Activated CD8-positive, alpha-beta T cell treated with anti-CD3 and anti-CD28 coated beads, Interleukin-2, amount 10 ng/mL, durations not matched to agents 7 days and 5 days (primary cell): Measurements from ENCODE around the gene EPHA6. TPM values are rescaled to one million over a fixed set of nuclear protein-coding genes. Genes with fewer than 3 reads are reported as not detected.

ENCODE experiments used
- ATAC-seq: fragments of 150-1000 bp; cut with Tn5 transposase; one replicate; pipeline ENCODE4 v1.10.0; 2021; ENCODE audit warnings: moderate library complexity
- CTCF ChIA-PET: fragments of 350-600 bp; sonication (Branson Sonifier 250); formaldehyde crosslinking; loops from one replicate; lab custom pipeline; 2021; ENCODE audit warnings: antibody characterized with exemption; lab: Charles Lee
- POLR2A ChIA-PET: fragments of 350-600 bp; sonication (Branson Sonifier 250); formaldehyde crosslinking; loops from one replicate; lab custom pipeline; 2021; ENCODE audit warnings: antibody characterized with exemption; lab: Charles Lee
- DNase-seq: peaks from one replicate; pipeline ENCODE4 v3.0.0-alpha.2; 2020
- H3K27ac Mint-ChIP-seq: one replicate; pipeline ENCODE4 v1.8.0; 2021; ENCODE audit warnings: mild to moderate bottlenecking, mixed read lengths
- H3K27me3 Mint-ChIP-seq: one replicate; pipeline ENCODE4 v1.8.0; 2021; ENCODE audit warnings: low read depth, mixed read lengths
- H3K36me3 Mint-ChIP-seq: one replicate; pipeline ENCODE4 v1.8.0; 2021; ENCODE audit warnings: low read depth, mixed read lengths
- H3K4me1 Mint-ChIP-seq: one replicate; pipeline ENCODE4 v1.8.0; 2021; ENCODE audit warnings: low read depth, mixed read lengths
- H3K4me3 Mint-ChIP-seq: one replicate; pipeline ENCODE4 v1.8.0; 2021; ENCODE audit warnings: mild to moderate bottlenecking, mixed read lengths
- H3K9me3 Mint-ChIP-seq: one replicate; pipeline ENCODE4 v1.8.0; 2022; ENCODE audit warnings: mixed read lengths; ENCODE audit not compliant: insufficient read depth
- total RNA-seq, 2 experiments: library from RNA; stranded (reverse); gene quantifications; one replicate each; pipeline ENCODE4 v1.2.3, GENCODE V29; 2021

The EPHA6 gene
- total RNA-seq, 2 experiments from 2014 or later = not detected

GRCh38 chr3:97646932-97647331 lies 832.5 kb downstream of the EPHA6 start:
- ChIA-PET CTCF (no interaction called here), POLR2A (no interaction called here)
- Mint-ChIP-seq H3K9me3 (no peaks in the 10 kb centered on the region), H3K4me1 (no peaks in the 10 kb centered on the region), H3K36me3 (no peaks in the 10 kb centered on the region), H3K27me3 (no peaks in the 10 kb centered on the region), H3K27ac (no peak overlapping the region), H3K4me3 (no peak overlapping the region)
- DNase-seq (no peak), ATAC-seq (no peak)

- DNase-seq = no peak
- Mint-ChIP-seq H3K27me3 (no peaks in the 10 kb centered on the region), H3K27ac (no peak overlapping the region), H3K9me3 (no peaks in the 10 kb centered on the region), H3K4me3 (no peak overlapping the region), H3K4me1 (no peaks in the 10 kb centered on the region), H3K36me3 (no peaks in the 10 kb centered on the region)
- no peak for ATAC-seq
- POLR2A ChIA-PET = no interaction called here
- CTCF ChIA-PET = no interaction called here
Observed at GRCh38 chr3:97647441-97647982, 833.1 kb downstream of the EPHA6 start.

- no peak for DNase-seq
- CTCF ChIA-PET = no interaction called here
- H3K4me1 Mint-ChIP-seq = no peaks in the 10 kb centered on the region
- POLR2A ChIA-PET = no interaction called here
- no peaks in the 10 kb centered on the region for H3K27me3 Mint-ChIP-seq
- ATAC-seq = no peak
- H3K27ac Mint-ChIP-seq = no peak overlapping the region
- H3K36me3 Mint-ChIP-seq = no peaks in the 10 kb centered on the region
- no peaks in the 10 kb centered on the region for H3K9me3 Mint-ChIP-seq
- H3K4me3 Mint-ChIP-seq = no peak overlapping the region
Observed at GRCh38 chr3:97655971-97656370, 841.6 kb downstream of the EPHA6 start.

- H3K4me1 Mint-ChIP-seq = no peaks in the 10 kb centered on the region
- no peaks in the 10 kb centered on the region for H3K9me3 Mint-ChIP-seq
- H3K4me3 Mint-ChIP-seq = no peak overlapping the region
- H3K36me3 Mint-ChIP-seq = no peaks in the 10 kb centered on the region
- POLR2A ChIA-PET = no interaction called here
- ATAC-seq = no peak
- no peak overlapping the region for H3K27ac Mint-ChIP-seq
- H3K27me3 Mint-ChIP-seq = no peaks in the 10 kb centered on the region
- CTCF ChIA-PET = no interaction called here
- DNase-seq = no peak
Observed at GRCh38 chr3:97656638-97657037, 842.2 kb downstream of the EPHA6 start.

GRCh38 chr3:97658668-97659285 lies 844.4 kb downstream of the EPHA6 start:
- DNase-seq (no peak), ATAC-seq (no peak)
- no peak overlapping the region for H3K27ac Mint-ChIP-seq
- no peaks in the 10 kb centered on the region for H3K9me3 Mint-ChIP-seq
- H3K4me1 Mint-ChIP-seq = no peaks in the 10 kb centered on the region
- H3K27me3 Mint-ChIP-seq = no peaks in the 10 kb centered on the region
- H3K4me3 Mint-ChIP-seq = no peak overlapping the region
- POLR2A ChIA-PET = no interaction called here
- H3K36me3 Mint-ChIP-seq = no peaks in the 10 kb centered on the region
- CTCF ChIA-PET = interaction anchor here (1.4 kb wide), 1 partner anchor 11 kb away, joined by 3 read pairs; no protein-coding TSS in a partner anchor

GRCh38 chr3:97662264-97662663 lies 847.9 kb downstream of the EPHA6 start:
- Mint-ChIP-seq H3K4me3 (no peak overlapping the region), H3K36me3 (no peaks in the 10 kb centered on the region), H3K4me1 (no peaks in the 10 kb centered on the region), H3K27ac (no peak overlapping the region), H3K27me3 (no peaks in the 10 kb centered on the region), H3K9me3 (no peaks in the 10 kb centered on the region)
- ChIA-PET CTCF (no interaction called here), POLR2A (no interaction called here)
- ATAC-seq = no peak
- no peak for DNase-seq

GRCh38 chr3:97662762-97663161 lies 848.4 kb downstream of the EPHA6 start:
- DNase-seq (no peak), ATAC-seq (no peak)
- Mint-ChIP-seq H3K27me3 (no peaks in the 10 kb centered on the region), H3K4me1 (no peaks in the 10 kb centered on the region), H3K9me3 (no peaks in the 10 kb centered on the region), H3K27ac (no peak overlapping the region), H3K36me3 (no peaks in the 10 kb centered on the region), H3K4me3 (no peak overlapping the region)
- ChIA-PET POLR2A (no interaction called here), CTCF (no interaction called here)

GRCh38 chr3:97665896-97666295 lies 851.5 kb downstream of the EPHA6 start:
- Mint-ChIP-seq H3K4me3 (no peak overlapping the region), H3K36me3 (no peaks in the 10 kb centered on the region), H3K27me3 (no peaks in the 10 kb centered on the region), H3K4me1 (no peaks in the 10 kb centered on the region), H3K9me3 (no peaks in the 10 kb centered on the region), H3K27ac (no peak overlapping the region)
- POLR2A ChIA-PET = no interaction called here
- CTCF ChIA-PET = no interaction called here
- DNase-seq (no peak), ATAC-seq (no peak)

- Mint-ChIP-seq H3K9me3 (no peaks in the 10 kb centered on the region), H3K4me3 (no peak overlapping the region), H3K27me3 (peaks cover 2% of the 10 kb centered on the region), H3K36me3 (no peaks in the 10 kb centered on the region), H3K27ac (no peak overlapping the region), H3K4me1 (no peaks in the 10 kb centered on the region)
- ChIA-PET CTCF (no interaction called here), POLR2A (no interaction called here)
- ATAC-seq = no peak
- no peak for DNase-seq
Observed at GRCh38 chr3:97670952-97671351, 856.6 kb downstream of the EPHA6 start.

GRCh38 chr3:97673357-97673997 lies 859.1 kb downstream of the EPHA6 start:
- ChIA-PET CTCF (no interaction called here), POLR2A (no interaction called here)
- Mint-ChIP-seq H3K27me3 (peaks cover 3% of the 10 kb centered on the region), H3K27ac (no peak overlapping the region), H3K9me3 (no peaks in the 10 kb centered on the region), H3K4me1 (no peaks in the 10 kb centered on the region), H3K36me3 (no peaks in the 10 kb centered on the region), H3K4me3 (no peak overlapping the region)
- ATAC-seq = no peak
- DNase-seq = no peak

GRCh38 chr3:97674461-97674860 lies 860.1 kb downstream of the EPHA6 start:
- Mint-ChIP-seq H3K4me3 (no peak overlapping the region), H3K9me3 (no peaks in the 10 kb centered on the region), H3K27me3 (peaks cover 3% of the 10 kb centered on the region), H3K27ac (no peak overlapping the region), H3K36me3 (no peaks in the 10 kb centered on the region), H3K4me1 (no peaks in the 10 kb centered on the region)
- no peak for ATAC-seq
- POLR2A ChIA-PET = no interaction called here
- DNase-seq = no peak
- CTCF ChIA-PET = no interaction called here

GRCh38 chr3:97680210-97680609 lies 865.8 kb downstream of the EPHA6 start:
- no peak overlapping the region for H3K4me3 Mint-ChIP-seq
- ATAC-seq (no peak), DNase-seq (no peak)
- no peaks in the 10 kb centered on the region for H3K4me1 Mint-ChIP-seq
- no peak overlapping the region for H3K27ac Mint-ChIP-seq
- CTCF ChIA-PET = no interaction called here
- POLR2A ChIA-PET = no interaction called here
- no peaks in the 10 kb centered on the region for H3K36me3 Mint-ChIP-seq
- peaks cover 3% of the 10 kb centered on the region for H3K27me3 Mint-ChIP-seq
- no peaks in the 10 kb centered on the region for H3K9me3 Mint-ChIP-seq
